Measurements from ENCODE around the gene CCN5. TPM values are rescaled to one million over a fixed set of nuclear protein-coding genes. Genes with fewer than 3 reads are reported as not detected.
A peak's percentile ranks its signal among the peaks of the same experiment; 100 is the strongest.

Gene CCN5
- total RNA-seq, 1 donor from 2014 or later: not detected

- Histone ChIP-seq H3K9me3 (ENCODE audit: low read depth) (no peaks in the 10 kb centered on the region), H3K4me2 (no peak overlapping the region), H3K27ac (no peak overlapping the region), H3K4me3 (no peak overlapping the region), H3K79me2 (ENCODE audit: low read depth) (no peaks in the 10 kb centered on the region), H3K9ac (no peak overlapping the region), H4K20me1 (ENCODE audit: low read depth) (peaks cover 18% of the 10 kb centered on the region), H3K4me1 (peaks cover 16% of the 10 kb centered on the region), H3F3A (ENCODE audit: low read depth) (peaks cover 5% of the 10 kb centered on the region), H2AFZ (replicated peaks) (no peak overlapping the region), H3K27me3 (peaks cover 9% of the 10 kb centered on the region), H3K36me3 (no peaks in the 10 kb centered on the region)
- TF ChIP-seq EZH2phosphoT487 (IDR thresholded peaks at IDR 0.05): no peak
- TF ChIP-seq CTCF (IDR thresholded peaks at IDR 0.05): no peak
- no peak for TF ChIP-seq EZH2 (IDR thresholded peaks at IDR 0.05)
- Mint-ChIP-seq H3K27ac (no peak overlapping the region), H3K4me3 (no peak overlapping the region), H3K4me1 (peaks cover 40% of the 10 kb centered on the region), H3K9me3 (no peaks in the 10 kb centered on the region), H3K27me3 (ENCODE audit: insufficient read depth, low read depth) (peaks cover 14% of the 10 kb centered on the region), H3K36me3 (no peaks in the 10 kb centered on the region)
- DNase-seq (ENCODE audit: low spot score): no peak
These were observed 50.7 kb downstream of the CCN5 start for GRCh38 chr20:44765701-44766347.

GRCh38 chr20:44768256-44768655 is 53.1 kb downstream of the CCN5 start:
- Mint-ChIP-seq H3K4me1 (peaks cover 34% of the 10 kb centered on the region), H3K27ac (no peak overlapping the region), H3K9me3 (no peaks in the 10 kb centered on the region), H3K4me3 (peak overlapping the region; percentile 9), H3K27me3 (ENCODE audit: insufficient read depth, low read depth) (peaks cover 16% of the 10 kb centered on the region), H3K36me3 (no peaks in the 10 kb centered on the region)
- H3K27ac ChIP-seq: no peak overlapping the region
- peaks cover 6% of the 10 kb centered on the region for H4K20me1 ChIP-seq (ENCODE audit: low read depth)
- H3K9ac ChIP-seq: no peak overlapping the region
- peaks cover 3% of the 10 kb centered on the region for H3K4me1 ChIP-seq
- H2AFZ ChIP-seq (replicated peaks): no peak overlapping the region
- H3K4me2 ChIP-seq: no peak overlapping the region
- no peak for DNase-seq (ENCODE audit: low spot score)
- H3K27me3 ChIP-seq: no peaks in the 10 kb centered on the region
- no peaks in the 10 kb centered on the region for H3K79me2 ChIP-seq (ENCODE audit: low read depth)
- H3K36me3 ChIP-seq: no peaks in the 10 kb centered on the region
- H3K9me3 ChIP-seq (ENCODE audit: low read depth): no peaks in the 10 kb centered on the region
- H3K4me3 ChIP-seq: no peak overlapping the region
- peaks cover 5% of the 10 kb centered on the region for H3F3A ChIP-seq (ENCODE audit: low read depth)
- TF ChIP-seq CTCF (IDR thresholded peaks at IDR 0.05): no peak
- TF ChIP-seq EZH2 (IDR thresholded peaks at IDR 0.05): no peak
- no peak for TF ChIP-seq EZH2phosphoT487 (IDR thresholded peaks at IDR 0.05)

- Mint-ChIP-seq H3K36me3 (no peaks in the 10 kb centered on the region), H3K9me3 (no peaks in the 10 kb centered on the region), H3K4me1 (peaks cover 30% of the 10 kb centered on the region), H3K27me3 (ENCODE audit: insufficient read depth, low read depth) (peaks cover 16% of the 10 kb centered on the region), H3K27ac (no peak overlapping the region), H3K4me3 (no peak overlapping the region)
- Histone ChIP-seq H3K27ac (no peak overlapping the region), H3F3A (ENCODE audit: low read depth) (peaks cover 5% of the 10 kb centered on the region), H3K9ac (no peak overlapping the region), H3K79me2 (ENCODE audit: low read depth) (no peaks in the 10 kb centered on the region), H3K4me1 (no peaks in the 10 kb centered on the region), H3K36me3 (no peaks in the 10 kb centered on the region), H3K4me2 (no peak overlapping the region), H3K4me3 (no peak overlapping the region), H3K9me3 (ENCODE audit: low read depth) (no peaks in the 10 kb centered on the region), H2AFZ (replicated peaks) (no peak overlapping the region), H3K27me3 (no peaks in the 10 kb centered on the region), H4K20me1 (ENCODE audit: low read depth) (peaks cover 4% of the 10 kb centered on the region)
- no peak for DNase-seq (ENCODE audit: low spot score)
- TF ChIP-seq CTCF (IDR thresholded peaks at IDR 0.05): no peak
- no peak for TF ChIP-seq EZH2phosphoT487 (IDR thresholded peaks at IDR 0.05)
- no peak for TF ChIP-seq EZH2 (IDR thresholded peaks at IDR 0.05)
These were observed 53.8 kb downstream of the CCN5 start for GRCh38 chr20:44768854-44769480.

Measured in neural progenitor cell (in vitro differentiated cells).